Measurements from ENCODE around the gene ACTRT2.

The ACTRT2 gene

GRCh38 chr1:2999138-2999537 lies 22.1 kb upstream of the ACTRT2 start:
- Histone ChIP-seq H3K36me3 (ENCODE audit: insufficient read depth, low read length) (no peaks in the 10 kb centered on the region), H3K9ac (ENCODE audit: insufficient read length) (no peak overlapping the region), H3K4me3 (no peak overlapping the region), H3K9me3 (ENCODE audit: low read depth, low read length) (no peaks in the 10 kb centered on the region), H3K27ac (no peak overlapping the region)
- no peak for DNase-seq (ENCODE audit: low read depth, low spot score)
- TF ChIP-seq POLR2AphosphoS5 (IDR thresholded peaks at IDR 0.05; ENCODE audit: borderline replicate concordance, low read depth, low read length) (no peak), EZH2 (IDR thresholded peaks at IDR 0.05) (no peak), FOXP2 (optimal IDR thresholded peaks at IDR 0.05; ENCODE audit: control extremely low read depth, extremely low read length, insufficient read depth) (no peak)

GRCh38 chr1:2999571-2999970 lies 21.7 kb upstream of the ACTRT2 start:
- Histone ChIP-seq H3K9me3 (ENCODE audit: low read depth, low read length) (no peaks in the 10 kb centered on the region), H3K36me3 (ENCODE audit: insufficient read depth, low read length) (no peaks in the 10 kb centered on the region)
- TF ChIP-seq FOXP2 (optimal IDR thresholded peaks at IDR 0.05; ENCODE audit: control extremely low read depth, extremely low read length, insufficient read depth), result no peak
- TF ChIP-seq POLR2AphosphoS5 (IDR thresholded peaks at IDR 0.05; ENCODE audit: borderline replicate concordance, low read depth, low read length), result no peak
- TF ChIP-seq EZH2 (IDR thresholded peaks at IDR 0.05), result no peak

GRCh38 chr1:3000214-3000613 lies 21.1 kb upstream of the ACTRT2 start:
- no peak for DNase-seq (ENCODE audit: low read depth, low spot score)
- Histone ChIP-seq H3K36me3 (ENCODE audit: insufficient read depth, low read length) (no peaks in the 10 kb centered on the region), H3K4me3 (no peak overlapping the region), H3K9me3 (ENCODE audit: low read depth, low read length) (no peaks in the 10 kb centered on the region), H3K9ac (ENCODE audit: insufficient read length) (no peak overlapping the region), H3K27ac (no peak overlapping the region)
- TF ChIP-seq POLR2AphosphoS5 (IDR thresholded peaks at IDR 0.05; ENCODE audit: borderline replicate concordance, low read depth, low read length), result no peak
- TF ChIP-seq FOXP2 (optimal IDR thresholded peaks at IDR 0.05; ENCODE audit: control extremely low read depth, extremely low read length, insufficient read depth), result no peak
- no peak for TF ChIP-seq EZH2 (IDR thresholded peaks at IDR 0.05)

More at GRCh38 chr1:2999571-2999970, 21.7 kb upstream of the ACTRT2 start:
- no peak for DNase-seq (ENCODE audit: low read depth, low spot score)
- H3K9ac ChIP-seq (ENCODE audit: insufficient read length), result no peak overlapping the region
- no peak overlapping the region for H3K27ac ChIP-seq
- H3K4me3 ChIP-seq, result no peak overlapping the region

GRCh38 chr1:3000671-3001470 lies 20.4 kb upstream of the ACTRT2 start:
- Histone ChIP-seq H3K27ac (no peak overlapping the region), H3K9me3 (ENCODE audit: low read depth, low read length) (no peaks in the 10 kb centered on the region)
- TF ChIP-seq EZH2 (IDR thresholded peaks at IDR 0.05) (no peak), FOXP2 (optimal IDR thresholded peaks at IDR 0.05; ENCODE audit: control extremely low read depth, extremely low read length, insufficient read depth) (no peak), POLR2AphosphoS5 (IDR thresholded peaks at IDR 0.05; ENCODE audit: borderline replicate concordance, low read depth, low read length) (no peak)

GRCh38 chr1:3001471-3002348 lies 19.6 kb upstream of the ACTRT2 start:
- no peak overlapping the region for H3K27ac ChIP-seq
- H3K36me3 ChIP-seq (ENCODE audit: insufficient read depth, low read length), result no peaks in the 10 kb centered on the region
- DNase-seq (ENCODE audit: low read depth, low spot score), result no peak
- no peak for TF ChIP-seq FOXP2 (optimal IDR thresholded peaks at IDR 0.05; ENCODE audit: control extremely low read depth, extremely low read length, insufficient read depth)
- TF ChIP-seq POLR2AphosphoS5 (IDR thresholded peaks at IDR 0.05; ENCODE audit: borderline replicate concordance, low read depth, low read length), result no peak
- TF ChIP-seq EZH2 (IDR thresholded peaks at IDR 0.05), result no peak
- no peak overlapping the region for H3K9ac ChIP-seq (ENCODE audit: insufficient read length)
- H3K9me3 ChIP-seq (ENCODE audit: low read depth, low read length), result no peaks in the 10 kb centered on the region
- no peak overlapping the region for H3K4me3 ChIP-seq

More at GRCh38 chr1:3000671-3001470, 20.4 kb upstream of the ACTRT2 start:
- no peak for DNase-seq (ENCODE audit: low read depth, low spot score)
- Histone ChIP-seq H3K4me3 (no peak overlapping the region), H3K9ac (ENCODE audit: insufficient read length) (no peak overlapping the region), H3K36me3 (ENCODE audit: insufficient read depth, low read length) (no peaks in the 10 kb centered on the region)

GRCh38 chr1:3002349-3003038 lies 18.8 kb upstream of the ACTRT2 start:
- no peak overlapping the region for H3K9ac ChIP-seq (ENCODE audit: insufficient read length)
- TF ChIP-seq FOXP2 (optimal IDR thresholded peaks at IDR 0.05; ENCODE audit: control extremely low read depth, extremely low read length, insufficient read depth) (no peak), EZH2 (IDR thresholded peaks at IDR 0.05) (no peak), POLR2AphosphoS5 (IDR thresholded peaks at IDR 0.05; ENCODE audit: borderline replicate concordance, low read depth, low read length) (no peak)
- H3K36me3 ChIP-seq (ENCODE audit: insufficient read depth, low read length), result no peaks in the 10 kb centered on the region
- no peak overlapping the region for H3K27ac ChIP-seq
- no peak for DNase-seq (ENCODE audit: low read depth, low spot score)
- H3K9me3 ChIP-seq (ENCODE audit: low read depth, low read length), result no peaks in the 10 kb centered on the region
- no peak overlapping the region for H3K4me3 ChIP-seq

GRCh38 chr1:3003039-3003940 lies 18.0 kb upstream of the ACTRT2 start:
- Histone ChIP-seq H3K27ac (no peak overlapping the region), H3K36me3 (ENCODE audit: insufficient read depth, low read length) (no peaks in the 10 kb centered on the region), H3K4me3 (no peak overlapping the region), H3K9ac (ENCODE audit: insufficient read length) (no peak overlapping the region), H3K9me3 (ENCODE audit: low read depth, low read length) (no peaks in the 10 kb centered on the region)
- no peak for DNase-seq (ENCODE audit: low read depth, low spot score)
- no peak for TF ChIP-seq FOXP2 (optimal IDR thresholded peaks at IDR 0.05; ENCODE audit: control extremely low read depth, extremely low read length, insufficient read depth)
- TF ChIP-seq POLR2AphosphoS5 (IDR thresholded peaks at IDR 0.05; ENCODE audit: borderline replicate concordance, low read depth, low read length), result no peak
- no peak for TF ChIP-seq EZH2 (IDR thresholded peaks at IDR 0.05)
